Activated CD8-positive, alpha-beta memory T cell treated with anti-CD3 and anti-CD28 coated beads, Interleukin-2, amount 50 U/mL, for 1 hour (primary cell): Measurements from ENCODE around the gene EIF3L.

ENCODE experiments used
- DNase-seq: peaks from one replicate; pipeline ENCODE4 v3.0.0-alpha.2; 2020; ENCODE audit errors: extremely low read depth

The EIF3L gene

GRCh38 chr22:37817705-37818408 lies 31.4 kb upstream of the EIF3L start:
- DNase-seq, result no peak

- no peak for DNase-seq
These were observed 30.7 kb upstream of the EIF3L start for GRCh38 chr22:37818409-37819104.

GRCh38 chr22:37819105-37819433 lies 30.1 kb upstream of the EIF3L start:
- DNase-seq, result no peak

DNA sequence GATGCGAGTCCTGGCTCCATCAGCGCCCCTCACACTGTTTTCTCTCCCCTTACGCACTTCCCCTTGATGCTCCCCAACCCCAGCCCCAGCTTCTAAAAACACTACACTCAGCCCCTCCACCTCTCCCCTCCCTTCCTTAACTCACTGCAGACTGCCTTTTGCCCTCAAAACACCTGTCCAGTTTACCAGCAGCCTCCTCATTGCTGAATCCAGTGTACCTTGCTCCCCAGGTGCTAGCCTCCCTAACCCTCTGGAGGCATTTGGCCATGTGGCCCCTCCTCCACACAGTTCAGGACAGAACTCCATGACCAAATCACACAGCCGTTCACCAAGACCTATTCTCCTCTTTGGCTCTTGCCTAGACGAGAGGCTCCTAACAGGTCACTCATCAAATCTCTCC lies 28.9 kb upstream of the EIF3L start:
- no peak for DNase-seq

GRCh38 chr22:37822079-37822833 lies 27.0 kb upstream of the EIF3L start:
- DNase-seq, result no peak

DNA sequence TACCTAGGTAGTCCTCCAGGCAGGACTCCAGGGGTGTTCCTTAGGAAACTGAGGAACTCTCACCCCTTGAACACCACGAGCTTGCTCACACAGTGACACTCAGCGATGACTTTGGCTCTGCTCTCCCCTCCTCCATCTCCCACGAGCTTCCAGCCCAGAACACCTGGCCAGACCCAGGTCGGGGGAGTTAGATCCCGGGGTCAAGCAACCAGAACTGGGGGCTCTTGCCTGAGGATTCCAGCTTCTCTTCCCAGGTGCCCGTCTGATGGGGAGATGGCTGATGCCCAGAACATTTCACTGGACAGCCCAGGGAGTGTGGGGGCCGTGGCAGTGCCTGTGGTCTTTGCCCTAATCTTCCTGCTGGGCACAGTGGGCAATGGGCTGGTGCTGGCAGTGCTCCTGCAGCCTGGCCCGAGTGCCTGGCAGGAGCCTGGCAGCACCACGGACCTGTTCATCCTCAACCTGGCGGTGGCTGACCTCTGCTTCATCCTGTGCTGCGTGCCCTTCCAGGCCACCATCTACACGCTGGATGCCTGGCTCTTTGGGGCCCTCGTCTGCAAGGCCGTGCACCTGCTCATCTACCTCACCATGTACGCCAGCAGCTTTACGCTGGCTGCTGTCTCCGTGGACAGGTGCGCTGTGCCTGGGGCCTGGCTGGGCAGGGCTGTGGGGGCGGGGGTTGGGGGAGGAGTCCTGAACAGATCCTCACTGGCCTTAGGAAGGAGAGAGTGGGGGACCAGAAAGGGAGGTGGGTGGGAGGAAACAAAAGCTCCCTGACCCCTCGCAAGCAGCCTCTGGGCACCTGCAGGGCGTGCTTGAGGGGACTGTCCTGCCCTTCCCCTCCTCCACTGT lies 25.9 kb upstream of the EIF3L start, which contains the start of gene GALR3:
TSS of gene GALR3 (plus strand) at position 249 of the 852 bp plus-strand sequence. CDS start at position 274, 25 bp downstream.
- DNase-seq, result no peak

- DNase-seq, result no peak
These were observed 24.3 kb upstream of the EIF3L start for GRCh38 chr22:37824674-37825641.

GRCh38 chr22:37827056-37827455 lies 22.2 kb upstream of the EIF3L start:
- DNase-seq, result no peak

- no peak for DNase-seq
These were observed 19.0 kb upstream of the EIF3L start for GRCh38 chr22:37830093-37830842.

DNA sequence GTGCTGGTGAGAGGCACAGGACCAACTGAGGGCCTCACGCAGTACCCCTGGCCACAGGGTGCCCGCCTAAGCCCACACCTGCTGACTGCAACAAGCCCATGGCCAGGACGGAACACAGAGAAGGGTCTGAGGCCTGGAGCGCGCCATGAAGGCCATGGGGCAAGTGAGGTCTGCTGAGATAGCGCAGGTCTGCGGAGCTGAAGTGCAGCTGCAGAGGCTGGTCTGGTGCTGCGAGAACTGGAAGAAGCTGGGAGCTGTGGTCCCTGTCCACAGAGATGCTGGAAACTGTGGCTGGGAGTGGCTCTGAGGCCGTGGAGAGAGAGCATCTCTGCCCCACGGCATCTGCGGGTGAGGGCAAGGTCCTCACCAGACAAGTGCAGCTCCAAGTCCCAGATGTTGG lies 17.7 kb upstream of the EIF3L start:
- DNase-seq, result no peak

DNA sequence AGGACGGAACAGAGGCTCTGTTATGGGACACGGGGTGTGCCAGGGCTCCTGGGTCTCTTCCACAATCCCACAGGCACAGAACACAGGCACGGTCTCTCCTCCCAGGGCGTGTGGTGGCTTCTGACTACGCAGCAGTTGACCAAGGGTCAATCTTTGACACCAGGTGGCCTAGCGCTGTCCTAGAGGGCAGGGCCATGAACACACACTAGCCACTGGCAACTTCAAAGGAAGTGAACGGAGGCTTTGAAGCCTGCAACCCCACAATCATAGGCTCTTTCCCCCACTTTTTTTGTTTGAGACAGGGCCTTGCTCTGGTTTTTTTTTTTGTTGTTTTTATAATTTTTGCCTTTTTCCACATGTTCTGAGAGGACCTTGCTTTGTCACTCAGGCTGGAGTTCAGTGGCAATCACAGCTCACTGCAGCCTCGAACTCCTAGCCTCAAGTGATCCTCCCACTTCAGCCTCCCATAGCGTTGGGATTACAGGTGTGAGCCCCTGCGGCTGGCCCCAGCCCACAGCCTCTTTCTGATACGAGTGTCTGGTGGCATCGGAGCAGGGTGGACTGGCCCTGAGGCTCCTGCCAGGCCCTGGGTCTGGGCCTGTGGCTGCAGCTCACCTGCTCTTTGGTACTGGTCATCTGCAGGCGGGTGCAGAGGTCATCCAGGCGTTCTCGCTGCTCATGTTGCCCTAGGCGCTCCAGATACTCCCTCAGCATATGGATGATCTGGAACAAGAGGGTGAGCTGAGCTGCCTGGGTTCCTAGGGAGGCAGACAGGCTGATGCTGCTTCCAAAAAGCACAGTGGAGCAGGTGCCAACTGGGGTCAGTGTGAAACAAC lies 17.0 kb upstream of the EIF3L start:
- no peak for DNase-seq

- no peak for DNase-seq
These were observed 7.0 kb upstream of the EIF3L start for GRCh38 chr22:37842015-37842793.

- no peak for DNase-seq
These were observed 5.5 kb upstream of the EIF3L start for GRCh38 chr22:37843741-37844089.

DNA sequence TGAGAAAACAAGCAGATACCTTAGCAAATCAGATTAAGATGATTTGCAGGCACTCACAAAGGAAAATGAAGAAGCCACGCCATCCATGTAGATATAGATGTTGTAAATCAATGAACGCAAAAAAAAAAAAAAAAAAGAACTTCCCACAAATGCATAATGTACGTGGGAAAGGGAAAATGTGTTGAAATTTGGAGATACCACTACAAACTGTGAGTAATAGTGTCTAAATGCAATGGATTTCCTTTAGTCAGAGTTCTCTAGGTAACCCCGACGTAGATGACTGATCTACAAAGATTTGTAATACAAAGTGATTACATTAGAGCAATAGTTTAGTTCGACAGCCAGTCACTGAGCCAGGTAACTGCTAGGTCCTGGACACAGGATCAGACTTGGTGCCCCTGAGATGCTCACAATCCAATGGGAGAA lies 4.3 kb upstream of the EIF3L start:
- no peak for DNase-seq

DNA sequence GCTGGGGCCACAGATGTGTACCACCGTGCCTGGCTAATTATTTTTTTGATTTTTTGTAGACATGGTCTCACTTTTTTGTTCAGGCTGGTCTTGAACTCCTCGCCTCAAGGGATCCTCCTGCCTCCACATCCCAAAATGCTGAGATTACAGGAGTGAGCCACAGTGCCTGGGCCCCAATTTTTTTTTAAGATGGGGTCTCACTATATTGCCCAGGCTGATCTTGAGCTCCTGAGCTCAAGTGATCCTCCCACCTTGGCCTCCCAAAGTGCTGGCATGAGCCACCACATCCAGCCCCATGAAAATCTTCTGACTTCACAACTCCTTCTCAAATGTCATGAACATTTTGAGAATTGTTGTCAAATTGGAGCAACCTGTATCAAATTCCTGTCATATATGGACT lies 2.8 kb upstream of the EIF3L start:
- no peak for DNase-seq

- no peak for DNase-seq
These were observed 581 bp upstream of the EIF3L start for GRCh38 chr22:37848587-37849088.

GRCh38 chr22:37850801-37851200 lies 1.6 kb downstream of the EIF3L start:
- DNase-seq, result no peak

DNA sequence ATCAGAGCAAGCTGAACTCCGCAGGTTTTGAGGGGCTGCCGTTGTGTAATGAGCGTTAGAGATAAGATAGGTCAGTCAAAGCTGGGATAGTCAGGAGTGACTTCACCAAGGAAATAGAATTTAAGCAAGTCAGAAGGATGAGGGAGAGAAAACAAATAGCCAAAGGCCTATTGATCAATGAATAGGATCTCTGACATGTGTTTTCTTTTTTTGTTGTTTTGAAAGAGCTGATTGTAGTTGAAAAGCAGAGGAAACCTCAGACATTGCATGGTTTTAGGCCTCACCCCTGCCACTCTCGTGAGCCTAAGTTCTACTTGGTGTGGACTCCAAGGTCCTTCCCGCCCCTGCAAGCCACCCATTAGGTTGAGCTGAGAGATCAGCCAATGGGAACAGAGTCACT lies 3.2 kb downstream of the EIF3L start:
- no peak for DNase-seq
